ENCODE results near the gene FADD.
"Not testable (repeated sequence)": the region's sequence is repeated elsewhere in the genome, so short reads cannot be mapped to it uniquely, and the experiment has no call there.

Gene FADD

GRCh38 chr11:70201047-70201446, 2.0 kb upstream of the FADD start:
- not testable (repeated sequence) for H3K27ac ChIP-seq (replicated peaks; ENCODE audit: low read length); H3K4me2 ChIP-seq (ENCODE audit: insufficient read depth, low read length, poor library complexity, severe bottlenecking); H2AFZ ChIP-seq (ENCODE audit: low read length); H2BK12ac ChIP-seq (ENCODE audit: low read length); H3K4me1 ChIP-seq (ENCODE audit: control insufficient read depth in 2 of 2, insufficient read depth in 1 of 2, low read depth in 1 of 2, low read length in 2 of 2); H3K27me3 ChIP-seq (ENCODE audit: control insufficient read depth in 3 of 3, insufficient read depth in 3 of 3, low read depth in 1 of 3, low read length in 3 of 3); H2AK5ac ChIP-seq (ENCODE audit: low read depth, low read length); H2BK120ac ChIP-seq (ENCODE audit: low read depth, low read length); H3K4me3 ChIP-seq (ENCODE audit: low read length in 2 of 2); H4K8ac ChIP-seq (ENCODE audit: low read depth, low read length); H2BK5ac ChIP-seq (ENCODE audit: low read length); H3K23ac ChIP-seq (ENCODE audit: low read depth, low read length, poor library complexity); DNase-seq (ENCODE audit: low spot score); H3K9ac ChIP-seq (ENCODE audit: low read depth, low read length, poor library complexity); H3K18ac ChIP-seq (ENCODE audit: low read length); H3K14ac ChIP-seq (ENCODE audit: low read length); H3K9me3 ChIP-seq (replicated peaks in 1 of 2; ENCODE audit: control insufficient read depth in 2 of 2, insufficient read depth in 1 of 2, low read depth in 1 of 2, low read length in 2 of 2); H4K91ac ChIP-seq (ENCODE audit: low read depth, low read length, poor library complexity); H2BK15ac ChIP-seq (ENCODE audit: low read length); H3K4ac ChIP-seq (ENCODE audit: low read length)
- no CpG with 5 or more reads among the region's 3 CpGs for WGBS, 2 donors (ENCODE audit: extremely low coverage in 2 of 2, insufficient read length in 2 of 2, insufficient replicate concordance in 1 of 2)
- Histone ChIP-seq H3K79me1 (ENCODE audit: low read depth, low read length) (peaks cover 14% of the 10 kb centered on the region), H3K36me3 (replicated peaks in 1 of 2; ENCODE audit: control insufficient read depth in 2 of 2, insufficient read depth in 2 of 2, low read length in 2 of 2) (peaks cover 7 to 15% of the 10 kb centered on the region in 2 donors)

GRCh38 chr11:70201882-70202861, 924 bp upstream of the FADD start:
- no peak overlapping the region for H2BK5ac ChIP-seq (ENCODE audit: low read length)
- 100% methylated on average over 1 of the region's 29 CpGs; no CpG with 5 or more reads in 1 of the 2 donors for WGBS, 2 donors (ENCODE audit: extremely low coverage in 2 of 2, insufficient read length in 2 of 2, insufficient replicate concordance in 1 of 2)
- H3K27me3 ChIP-seq (ENCODE audit: control insufficient read depth in 3 of 3, insufficient read depth in 3 of 3, low read depth in 1 of 3, low read length in 3 of 3): no peaks in the 10 kb centered on the region
- H3K4me3 ChIP-seq (ENCODE audit: low read length in 2 of 2): peak overlapping the region in 1 of 2 donors; percentile 99
- peak overlapping the region; percentile 10 for H3K4ac ChIP-seq (ENCODE audit: low read length)
- H3K18ac ChIP-seq (ENCODE audit: low read length): no peak overlapping the region
- no peak overlapping the region for H3K14ac ChIP-seq (ENCODE audit: low read length)
- peaks cover 8 to 9% of the 10 kb centered on the region in 2 donors for H3K4me1 ChIP-seq (ENCODE audit: control insufficient read depth in 2 of 2, insufficient read depth in 1 of 2, low read depth in 1 of 2, low read length in 2 of 2)
- no peak overlapping the region for H4K91ac ChIP-seq (ENCODE audit: low read depth, low read length, poor library complexity)
- H2BK120ac ChIP-seq (ENCODE audit: low read depth, low read length): no peak overlapping the region
- H2BK12ac ChIP-seq (ENCODE audit: low read length): no peak overlapping the region
- peak overlapping the region; percentile 74 for H2AK5ac ChIP-seq (ENCODE audit: low read depth, low read length)
- no peak overlapping the region for H3K23ac ChIP-seq (ENCODE audit: low read depth, low read length, poor library complexity)
- no peak overlapping the region for H2BK15ac ChIP-seq (ENCODE audit: low read length)
- peak overlapping the region; percentile 87 for H2AFZ ChIP-seq (ENCODE audit: low read length)
- peaks cover 18% of the 10 kb centered on the region for H3K79me1 ChIP-seq (ENCODE audit: low read depth, low read length)
- peaks cover 14 to 27% of the 10 kb centered on the region in 2 donors for H3K36me3 ChIP-seq (replicated peaks in 1 of 2; ENCODE audit: control insufficient read depth in 2 of 2, insufficient read depth in 2 of 2, low read length in 2 of 2)
- peak overlapping the region; percentile 76 for H3K4me2 ChIP-seq (ENCODE audit: insufficient read depth, low read length, poor library complexity, severe bottlenecking)
- H3K9ac ChIP-seq (ENCODE audit: low read depth, low read length, poor library complexity): no peak overlapping the region
- H3K9me3 ChIP-seq (replicated peaks in 1 of 2; ENCODE audit: control insufficient read depth in 2 of 2, insufficient read depth in 1 of 2, low read depth in 1 of 2, low read length in 2 of 2): no peaks in the 10 kb centered on the region
- H4K8ac ChIP-seq (ENCODE audit: low read depth, low read length): no peak overlapping the region
- H3K27ac ChIP-seq (replicated peaks; ENCODE audit: low read length): no peak overlapping the region
- DNase-seq (ENCODE audit: low spot score): no peak

- H2BK12ac ChIP-seq (ENCODE audit: low read length): no peak overlapping the region
- H2AK5ac ChIP-seq (ENCODE audit: low read depth, low read length): peak overlapping the region; percentile 91
- H4K8ac ChIP-seq (ENCODE audit: low read depth, low read length): no peak overlapping the region
- H3K4me1 ChIP-seq (ENCODE audit: control insufficient read depth in 2 of 2, insufficient read depth in 1 of 2, low read depth in 1 of 2, low read length in 2 of 2): peaks cover 8 to 9% of the 10 kb centered on the region in 2 donors
- H3K79me1 ChIP-seq (ENCODE audit: low read depth, low read length): peaks cover 21% of the 10 kb centered on the region
- peak overlapping the region; percentile 99 for H3K18ac ChIP-seq (ENCODE audit: low read length)
- peak overlapping the region; percentile 80 for H2BK5ac ChIP-seq (ENCODE audit: low read length)
- DNase-seq (ENCODE audit: low spot score): no peak
- peak overlapping the region; percentile 74 for H2BK120ac ChIP-seq (ENCODE audit: low read depth, low read length)
- H2BK15ac ChIP-seq (ENCODE audit: low read length): peak overlapping the region; percentile 71
- peak overlapping the region; percentile 100 for H3K23ac ChIP-seq (ENCODE audit: low read depth, low read length, poor library complexity)
- H3K27me3 ChIP-seq (ENCODE audit: control insufficient read depth in 3 of 3, insufficient read depth in 3 of 3, low read depth in 1 of 3, low read length in 3 of 3): no peaks in the 10 kb centered on the region
- H4K91ac ChIP-seq (ENCODE audit: low read depth, low read length, poor library complexity): no peak overlapping the region
- no peaks in the 10 kb centered on the region for H3K9me3 ChIP-seq (replicated peaks in 1 of 2; ENCODE audit: control insufficient read depth in 2 of 2, insufficient read depth in 1 of 2, low read depth in 1 of 2, low read length in 2 of 2)
- peak overlapping the region; percentile 87 for H2AFZ ChIP-seq (ENCODE audit: low read length)
- H3K4me3 ChIP-seq (ENCODE audit: low read length in 2 of 2): peak overlapping the region; percentile 95 to 99
- no CpG with 5 or more reads among the region's 30 CpGs for WGBS, 2 donors (ENCODE audit: extremely low coverage in 2 of 2, insufficient read length in 2 of 2, insufficient replicate concordance in 1 of 2)
- peak overlapping the region; percentile 100 for H3K9ac ChIP-seq (ENCODE audit: low read depth, low read length, poor library complexity)
- H3K36me3 ChIP-seq (replicated peaks in 1 of 2; ENCODE audit: control insufficient read depth in 2 of 2, insufficient read depth in 2 of 2, low read length in 2 of 2): peaks cover 21 to 44% of the 10 kb centered on the region in 2 donors
- peak overlapping the region; percentile 94 for H3K14ac ChIP-seq (ENCODE audit: low read length)
- peak overlapping the region; percentile 76 for H3K4me2 ChIP-seq (ENCODE audit: insufficient read depth, low read length, poor library complexity, severe bottlenecking)
- H3K4ac ChIP-seq (ENCODE audit: low read length): peak overlapping the region; percentile 95
- no peak overlapping the region for H3K27ac ChIP-seq (replicated peaks; ENCODE audit: low read length)
These were observed 812 bp downstream of the FADD start for GRCh38 chr11:70203751-70204465.

DNA sequence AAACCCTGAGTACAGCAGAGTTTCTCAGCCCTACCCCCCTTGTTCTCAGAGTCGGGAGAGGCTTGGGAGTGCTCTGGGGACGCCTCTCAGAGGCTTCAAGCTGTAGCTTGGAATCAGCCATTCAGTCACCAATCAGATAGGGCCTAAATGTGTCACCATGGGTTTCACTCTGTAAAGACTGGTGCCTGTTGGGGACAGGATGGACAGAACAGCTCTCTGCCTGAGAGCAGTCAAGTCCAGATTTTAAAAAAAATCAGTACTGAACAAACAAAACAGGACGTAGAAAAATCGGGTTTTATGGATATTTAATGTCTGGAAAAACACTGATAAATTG, 1.3 kb downstream of the FADD start:
- Histone ChIP-seq H3K14ac (ENCODE audit: low read length) (no peak overlapping the region), H3K27ac (replicated peaks; ENCODE audit: low read length) (no peak overlapping the region), H3K9ac (ENCODE audit: low read depth, low read length, poor library complexity) (peak overlapping the region; percentile 67), H3K4me1 (ENCODE audit: control insufficient read depth in 2 of 2, insufficient read depth in 1 of 2, low read depth in 1 of 2, low read length in 2 of 2) (peaks cover 8 to 9% of the 10 kb centered on the region in 2 donors), H2BK120ac (ENCODE audit: low read depth, low read length) (no peak overlapping the region), H3K4me2 (ENCODE audit: insufficient read depth, low read length, poor library complexity, severe bottlenecking) (peak overlapping the region; percentile 76), H3K23ac (ENCODE audit: low read depth, low read length, poor library complexity) (no peak overlapping the region), H3K36me3 (replicated peaks in 1 of 2; ENCODE audit: control insufficient read depth in 2 of 2, insufficient read depth in 2 of 2, low read length in 2 of 2) (peaks cover 24 to 49% of the 10 kb centered on the region in 2 donors), H3K79me1 (ENCODE audit: low read depth, low read length) (peaks cover 21% of the 10 kb centered on the region), H4K91ac (ENCODE audit: low read depth, low read length, poor library complexity) (no peak overlapping the region), H3K4ac (ENCODE audit: low read length) (no peak overlapping the region), H2BK12ac (ENCODE audit: low read length) (no peak overlapping the region), H4K8ac (ENCODE audit: low read depth, low read length) (no peak overlapping the region), H3K9me3 (replicated peaks in 1 of 2; ENCODE audit: control insufficient read depth in 2 of 2, insufficient read depth in 1 of 2, low read depth in 1 of 2, low read length in 2 of 2) (no peaks in the 10 kb centered on the region), H2BK5ac (ENCODE audit: low read length) (no peak overlapping the region), H3K18ac (ENCODE audit: low read length) (no peak overlapping the region), H2BK15ac (ENCODE audit: low read length) (no peak overlapping the region), H2AFZ (ENCODE audit: low read length) (no peak overlapping the region), H3K27me3 (ENCODE audit: control insufficient read depth in 3 of 3, insufficient read depth in 3 of 3, low read depth in 1 of 3, low read length in 3 of 3) (no peaks in the 10 kb centered on the region), H3K4me3 (ENCODE audit: low read length in 2 of 2) (peak overlapping the region; percentile 95 to 99), H2AK5ac (ENCODE audit: low read depth, low read length) (peak overlapping the region; percentile 91)
- WGBS, 2 donors (ENCODE audit: extremely low coverage in 2 of 2, insufficient read length in 2 of 2, insufficient replicate concordance in 1 of 2): no CpG with 5 or more reads among the region's 4 CpGs
- DNase-seq (ENCODE audit: low spot score): no peak

Measured in neuronal stem cell (in vitro differentiated cells).